Endothelial cell of umbilical vein (primary cell): Measurements from ENCODE around the gene REEP3. TPM values are rescaled to one million over a fixed set of nuclear protein-coding genes. Genes with fewer than 3 reads are reported as not detected.

Experiments
- BruUV-seq: library from RNA; stranded (reverse); fragments of 400-500 nt; replicated peaks from 2 replicates; lab custom pipeline; 2021; lab: Mats Ljungman, UMichigan
- CTCF ChIA-PET: fragments of 300-600, 350-600 bp; sonication (Branson Sonifier 250); formaldehyde crosslinking; loops from one replicate; lab custom pipeline; 2021; ENCODE audit warnings: antibody characterized with exemption, inconsistent platforms; lab: Charles Lee
- POLR2A ChIA-PET: fragments of 300-600, 350-600 bp; sonication (Branson Sonifier 250); formaldehyde crosslinking; loops from one replicate; lab custom pipeline; 2021; ENCODE audit warnings: antibody characterized with exemption, inconsistent platforms; lab: Charles Lee
- DNase-seq: peaks from one replicate; pipeline ENCODE4 v3.0.0-alpha.2; 2011; ENCODE audit warnings: low read depth, low spot score
- FAIRE-seq: peaks from 2 replicates; lab custom pipeline; 2011; peaks lifted over from hg19 to GRCh38; lab: Jason Lieb, UNC
- H2AFZ ChIP-seq: 2 replicates; pipeline ENCODE4 v1.6.0; 2012; ENCODE audit warnings: low read depth, low read length, control low read depth, inconsistent platforms
- H3K27ac ChIP-seq: 2 replicates; pipeline ENCODE4 v1.5.1; 2011; ENCODE audit warnings: low read depth, mild to moderate bottlenecking, control low read depth, low read length, moderate library complexity; ENCODE audit not compliant: insufficient read depth
- H3K27me3 ChIP-seq, 2 experiments: 2 replicates each; pipeline versions ENCODE4 v1.6.0 to v1.6.1; 2011; ENCODE audit warnings: low read length in 2 of 2, mixed read lengths in 1 of 2; ENCODE audit not compliant: control insufficient read depth in 2 of 2, insufficient read depth in 2 of 2
- H3K36me3 ChIP-seq, 2 experiments: 2 replicates in 1 of 2; 3 replicates in 1 of 2; pipeline ENCODE4 v1.5.1; 2011; ENCODE audit warnings: low read length in 2 of 2, mild to moderate bottlenecking in 1 of 2, moderate library complexity in 1 of 2; ENCODE audit not compliant: control insufficient read depth in 2 of 2, insufficient read depth in 2 of 2; ENCODE audit errors: extremely low read depth in 1 of 2
- H3K4me1 ChIP-seq: 3 replicates; pipeline ENCODE4 v1.5.1; 2011; ENCODE audit warnings: mild to moderate bottlenecking, low read length; ENCODE audit not compliant: control insufficient read depth, insufficient read depth; ENCODE audit errors: extremely low read depth
- H3K4me2 ChIP-seq: 2 replicates; pipeline ENCODE4 v1.6.1; 2011; ENCODE audit warnings: low read length, control low read depth, mixed read lengths; ENCODE audit not compliant: insufficient read depth
- H3K4me3 ChIP-seq, 3 experiments: fragments of 200-600 bp in 1 of 3; sonication (generic), shearing (Covaris generic) in 1 of 3; replicated peaks in 1 of 3; 2 replicates each; pipeline ENCODE4 v1.5.1; 2011 to 2016; ENCODE audit warnings: control low read depth in 3 of 3, low read length in 3 of 3, mild to moderate bottlenecking in 2 of 3, inconsistent platforms in 1 of 3, low read depth in 1 of 3, moderate library complexity in 1 of 3; ENCODE audit not compliant: insufficient read depth in 1 of 3
- H3K79me2 ChIP-seq: 2 replicates; pipeline ENCODE4 v1.6.0; 2012; ENCODE audit warnings: low read length, inconsistent platforms; ENCODE audit not compliant: control insufficient read depth, insufficient read depth
- H3K9ac ChIP-seq: replicated peaks from 2 replicates; pipeline ENCODE3; 2011; ENCODE audit warnings: low read length, control low read depth; ENCODE audit not compliant: insufficient read depth; ENCODE audit errors: extremely low read depth
- H3K9me1 ChIP-seq: replicated peaks from 3 replicates; pipeline ENCODE4 v1.6.0; 2011; ENCODE audit warnings: mild to moderate bottlenecking, low read length; ENCODE audit not compliant: control insufficient read depth, insufficient read depth; ENCODE audit errors: extremely low read depth
- H3K9me3 ChIP-seq: replicated peaks from 2 replicates; pipeline ENCODE4 v1.5.1; 2012; ENCODE audit warnings: low read length, inconsistent platforms; ENCODE audit not compliant: control insufficient read depth, insufficient read depth
- H4K20me1 ChIP-seq: replicated peaks from 2 replicates; pipeline ENCODE3; 2011; ENCODE audit warnings: mild to moderate bottlenecking, low read length; ENCODE audit not compliant: control insufficient read depth, insufficient read depth; ENCODE audit errors: extremely low read depth
- FOS ChIP-seq: IDR thresholded peaks from 2 replicates; pipeline ENCODE4 v1.6.1; 2011; ENCODE audit warnings: mild to moderate bottlenecking, low read length, moderate library complexity, borderline replicate concordance; ENCODE audit not compliant: insufficient read depth
- dilution Hi-C: fragments of 300-500 bp; cut with MboI; formaldehyde crosslinking; loops from one replicate; pipeline ENCODE4 v1.15.0; 2019; ENCODE audit warnings: low sequenced_read_pairs; ENCODE audit not compliant: extremely low pct_ligation_motif_present
- intact Hi-C: fragments of 100-400 bp; cut with micrococcal nuclease; formaldehyde crosslinking; loops from one replicate; pipeline ENCODE4 v1.10.0; 2022
- polyA plus RNA-seq, 4 experiments: library from polyadenylated mRNA; depleted of rRNA in 3 of 4; stranded (reverse) in 3 of 4; unstranded in 1 of 4; fragments of >200 nt; gene quantifications; 2 replicates each; pipeline versions ENCODE4 v1.2.1 to v1.2.3, GENCODE V29; 2011 to 2012; ENCODE audit warnings: missing spikeins in 1 of 4
- total RNA-seq: library from RNA; stranded (reverse); gene quantifications from 2 replicates; pipeline ENCODE4 v1.2.3, GENCODE V29; 2021
- TF ChIP-seq, protein P1 (sequence below), 2 donors: IDR thresholded peaks; 1 replicate in 1 of 2; 2 replicates in 1 of 2; pipeline ENCODE4 v1.5.1; 2011; ENCODE audit warnings: low read length in 2 of 2, mild to moderate bottlenecking in 2 of 2, moderate library complexity in 2 of 2, control low read depth in 1 of 2, inconsistent platforms in 1 of 2, low read depth in 1 of 2; ENCODE audit not compliant: insufficient read depth in 1 of 2; ENCODE audit errors: extremely low read depth in 1 of 2

REEP3 gene
- total and polyA plus RNA-seq, 2 donors (not counting 3 experiments of a cell fraction or from before 2014, with no cell fraction given): 12.3 to 48.3 TPM

GRCh38 chr10:63633677-63634487, 112.7 kb downstream of the REEP3 start:
- no peaks in the 10 kb centered on the region for H3K27me3 ChIP-seq
- TF ChIP-seq FOS: no peak
- TF ChIP-seq, protein P1, sequence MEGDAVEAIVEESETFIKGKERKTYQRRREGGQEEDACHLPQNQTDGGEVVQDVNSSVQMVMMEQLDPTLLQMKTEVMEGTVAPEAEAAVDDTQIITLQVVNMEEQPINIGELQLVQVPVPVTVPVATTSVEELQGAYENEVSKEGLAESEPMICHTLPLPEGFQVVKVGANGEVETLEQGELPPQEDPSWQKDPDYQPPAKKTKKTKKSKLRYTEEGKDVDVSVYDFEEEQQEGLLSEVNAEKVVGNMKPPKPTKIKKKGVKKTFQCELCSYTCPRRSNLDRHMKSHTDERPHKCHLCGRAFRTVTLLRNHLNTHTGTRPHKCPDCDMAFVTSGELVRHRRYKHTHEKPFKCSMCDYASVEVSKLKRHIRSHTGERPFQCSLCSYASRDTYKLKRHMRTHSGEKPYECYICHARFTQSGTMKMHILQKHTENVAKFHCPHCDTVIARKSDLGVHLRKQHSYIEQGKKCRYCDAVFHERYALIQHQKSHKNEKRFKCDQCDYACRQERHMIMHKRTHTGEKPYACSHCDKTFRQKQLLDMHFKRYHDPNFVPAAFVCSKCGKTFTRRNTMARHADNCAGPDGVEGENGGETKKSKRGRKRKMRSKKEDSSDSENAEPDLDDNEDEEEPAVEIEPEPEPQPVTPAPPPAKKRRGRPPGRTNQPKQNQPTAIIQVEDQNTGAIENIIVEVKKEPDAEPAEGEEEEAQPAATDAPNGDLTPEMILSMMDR (IDR thresholded peaks at IDR 0.05; ENCODE audit: extremely low read depth in 1 of 2, insufficient read depth in 1 of 2, low read depth in 1 of 2, low read length in 2 of 2): peak; percentile 41 to 57
- H3K79me2 ChIP-seq: no peaks in the 10 kb centered on the region
- peak; percentile 67 for DNase-seq
- dilution Hi-C loops: loop anchor here (5.0 kb wide), 1 partner anchor 78 kb away; no protein-coding TSS in a partner anchor
- CTCF ChIA-PET: interaction anchor here (0.6 to 9.1 kb wide), 33 partner anchors 9 to 477 kb away, joined by 3 to 266 read pairs (median 4); no protein-coding TSS in a partner anchor
- H3K27ac ChIP-seq: no peak overlapping the region
- POLR2A ChIA-PET: no interaction called here
- no peaks in the 10 kb centered on the region for H3K9me1 ChIP-seq
- no peak overlapping the region for H3K4me3 ChIP-seq
- H2AFZ ChIP-seq: no peak overlapping the region
- H4K20me1 ChIP-seq: no peaks in the 10 kb centered on the region
- intact Hi-C loops: loop anchor here (1.0 kb wide), 1 partner anchor 468 kb away; no protein-coding TSS in a partner anchor
- FAIRE-seq: peak; percentile 86
- H3K9ac ChIP-seq: no peak overlapping the region
- no peaks in the 10 kb centered on the region for H3K36me3 ChIP-seq
- no peak overlapping the region for H3K4me2 ChIP-seq
- BruUV-seq: no TSS peak
- no peaks in the 10 kb centered on the region for H3K9me3 ChIP-seq
- H3K4me1 ChIP-seq: peaks cover 15% of the 10 kb centered on the region
